OCI-LY7 (cell line): ENCODE measurements around the gene CRIP2.

ENCODE experiments used
- CTCF ChIP-seq: fragments of 200-600 bp; sonication (generic); conservative IDR thresholded peaks from 2 replicates; pipeline ENCODE4 v1.5.1; 2014; ENCODE audit warnings: mild to moderate bottlenecking, antibody characterized with exemption, low read length, moderate library complexity, mixed read lengths
- EZH2phosphoT487 ChIP-seq: fragments of 200-600 bp; sonication (generic); IDR thresholded peaks from 2 replicates; pipeline ENCODE4 v1.6.1; 2018; ENCODE audit warnings: low read depth, borderline replicate concordance, mild to moderate bottlenecking, mixed run types, antibody characterized with exemption, low read length, moderate library complexity, mixed read lengths

GRCh38 chr14:105489542-105490266 lies 15.1 kb downstream of the CRIP2 start:
- TF ChIP-seq CTCF (peak; percentile 79), EZH2phosphoT487 (no peak)
